ENCODE data around the gene CADPS.

DNA sequence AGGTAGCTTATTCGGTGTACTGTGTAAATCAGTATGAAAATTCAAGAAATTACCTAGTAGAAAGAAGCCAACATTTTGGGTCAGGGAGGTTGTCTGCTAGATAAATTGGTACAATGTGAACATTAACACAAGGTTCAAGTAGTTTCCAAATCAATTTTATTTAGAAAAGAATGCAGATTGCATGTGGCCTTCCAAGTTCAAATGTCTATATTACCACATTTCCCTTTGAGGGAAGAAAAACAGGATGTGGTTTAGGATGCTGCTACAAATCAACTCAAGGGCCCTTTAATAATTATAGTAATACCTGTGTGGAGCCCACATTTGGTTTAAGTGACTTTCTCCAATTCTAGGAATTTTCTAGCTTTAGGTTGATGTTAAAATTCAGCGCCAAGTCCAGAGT, 57.5 kb downstream of the CADPS start:
- TF ChIP-seq, protein P1, sequence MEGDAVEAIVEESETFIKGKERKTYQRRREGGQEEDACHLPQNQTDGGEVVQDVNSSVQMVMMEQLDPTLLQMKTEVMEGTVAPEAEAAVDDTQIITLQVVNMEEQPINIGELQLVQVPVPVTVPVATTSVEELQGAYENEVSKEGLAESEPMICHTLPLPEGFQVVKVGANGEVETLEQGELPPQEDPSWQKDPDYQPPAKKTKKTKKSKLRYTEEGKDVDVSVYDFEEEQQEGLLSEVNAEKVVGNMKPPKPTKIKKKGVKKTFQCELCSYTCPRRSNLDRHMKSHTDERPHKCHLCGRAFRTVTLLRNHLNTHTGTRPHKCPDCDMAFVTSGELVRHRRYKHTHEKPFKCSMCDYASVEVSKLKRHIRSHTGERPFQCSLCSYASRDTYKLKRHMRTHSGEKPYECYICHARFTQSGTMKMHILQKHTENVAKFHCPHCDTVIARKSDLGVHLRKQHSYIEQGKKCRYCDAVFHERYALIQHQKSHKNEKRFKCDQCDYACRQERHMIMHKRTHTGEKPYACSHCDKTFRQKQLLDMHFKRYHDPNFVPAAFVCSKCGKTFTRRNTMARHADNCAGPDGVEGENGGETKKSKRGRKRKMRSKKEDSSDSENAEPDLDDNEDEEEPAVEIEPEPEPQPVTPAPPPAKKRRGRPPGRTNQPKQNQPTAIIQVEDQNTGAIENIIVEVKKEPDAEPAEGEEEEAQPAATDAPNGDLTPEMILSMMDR (conservative IDR thresholded peaks at IDR 0.05; ENCODE audit: low read depth, low read length): no peak
- no peak for TF ChIP-seq POLR2A (IDR thresholded peaks at IDR 0.05; ENCODE audit: low read depth, low read length)
- no peak for TF ChIP-seq FOS (IDR thresholded peaks at IDR 0.05; ENCODE audit: low read depth, low read length)
- TF ChIP-seq SMC3 (IDR thresholded peaks at IDR 0.05; ENCODE audit: low read depth, low read length): no peak
- TF ChIP-seq RFX5 (IDR thresholded peaks at IDR 0.05; ENCODE audit: low read depth, low read length): no peak
- no peak for TF ChIP-seq CEBPB (IDR thresholded peaks at IDR 0.05; ENCODE audit: low read depth, low read length)
- TF ChIP-seq CHD1 (IDR thresholded peaks at IDR 0.05; ENCODE audit: low read depth, low read length): no peak
